GM19463 (cell line): ENCODE measurements around the gene GTF2IRD1.
"Not testable (repeated sequence)": the region's sequence is repeated elsewhere in the genome, so short reads cannot be mapped to it uniquely, and the experiment has no call there.

ENCODE experiments used
- ATAC-seq: cut with Tn5 transposase; IDR thresholded peaks from one replicate; pipeline ENCODE4 v1.9.1; 2021; ENCODE audit warnings: mild to moderate bottlenecking, moderate library complexity; ENCODE audit not compliant: unreplicated experiment

GTF2IRD1 gene

GRCh38 chr7:74466196-74466813, 12.6 kb downstream of the GTF2IRD1 start:
- no peak for ATAC-seq

- ATAC-seq, result no peak
These were observed 14.2 kb downstream of the GTF2IRD1 start for GRCh38 chr7:74467876-74468275.

GRCh38 chr7:74470504-74470903, 16.8 kb downstream of the GTF2IRD1 start:
- ATAC-seq, result no peak

- ATAC-seq, result no peak
These were observed 19.4 kb downstream of the GTF2IRD1 start for GRCh38 chr7:74473116-74473515.

GRCh38 chr7:74474271-74474865, 20.7 kb downstream of the GTF2IRD1 start:
- ATAC-seq, result no peak

GRCh38 chr7:74475243-74475986, 21.7 kb downstream of the GTF2IRD1 start:
- ATAC-seq, result no peak

- ATAC-seq, result no peak
These were observed 22.3 kb downstream of the GTF2IRD1 start for GRCh38 chr7:74475987-74476350.

- no peak for ATAC-seq
These were observed 22.9 kb downstream of the GTF2IRD1 start for GRCh38 chr7:74476626-74477025.

GRCh38 chr7:74478671-74479065, 25.0 kb downstream of the GTF2IRD1 start:
- ATAC-seq, result no peak

- ATAC-seq, result no peak
These were observed 25.5 kb downstream of the GTF2IRD1 start for GRCh38 chr7:74479066-74479781.

GRCh38 chr7:74479961-74480829, 26.5 kb downstream of the GTF2IRD1 start:
- no peak for ATAC-seq

- no peak for ATAC-seq
These were observed 27.2 kb downstream of the GTF2IRD1 start for GRCh38 chr7:74480861-74481417.

- ATAC-seq, result no peak
These were observed 27.9 kb downstream of the GTF2IRD1 start for GRCh38 chr7:74481458-74482196.

GRCh38 chr7:74482197-74482467, 28.4 kb downstream of the GTF2IRD1 start:
- no peak for ATAC-seq

- no peak for ATAC-seq
These were observed 29.1 kb downstream of the GTF2IRD1 start for GRCh38 chr7:74482629-74483401.

- no peak for ATAC-seq
These were observed 30.0 kb downstream of the GTF2IRD1 start for GRCh38 chr7:74483402-74484336.

- ATAC-seq, result no peak
These were observed 31.9 kb downstream of the GTF2IRD1 start for GRCh38 chr7:74485611-74486010.

GRCh38 chr7:74488518-74489030, 34.9 kb downstream of the GTF2IRD1 start:
- ATAC-seq, result not testable (repeated sequence)
